ENCODE data around the gene RPH3AL.

RPH3AL gene

GRCh38 chr17:297758-298157, 54.8 kb downstream of the RPH3AL start:
- no peak for DNase-seq
- in situ Hi-C loops (cut with HindIII; ENCODE audit: low pct_ligation_motif_present, low sequenced_read_pairs), result no loop called here
- no peak overlapping the region for H3K4me3 ChIP-seq (ENCODE audit: low read depth, low read length)
- H3K27me3 ChIP-seq (replicated peaks), result peaks cover 18% of the 10 kb centered on the region
- TF ChIP-seq, protein P1, sequence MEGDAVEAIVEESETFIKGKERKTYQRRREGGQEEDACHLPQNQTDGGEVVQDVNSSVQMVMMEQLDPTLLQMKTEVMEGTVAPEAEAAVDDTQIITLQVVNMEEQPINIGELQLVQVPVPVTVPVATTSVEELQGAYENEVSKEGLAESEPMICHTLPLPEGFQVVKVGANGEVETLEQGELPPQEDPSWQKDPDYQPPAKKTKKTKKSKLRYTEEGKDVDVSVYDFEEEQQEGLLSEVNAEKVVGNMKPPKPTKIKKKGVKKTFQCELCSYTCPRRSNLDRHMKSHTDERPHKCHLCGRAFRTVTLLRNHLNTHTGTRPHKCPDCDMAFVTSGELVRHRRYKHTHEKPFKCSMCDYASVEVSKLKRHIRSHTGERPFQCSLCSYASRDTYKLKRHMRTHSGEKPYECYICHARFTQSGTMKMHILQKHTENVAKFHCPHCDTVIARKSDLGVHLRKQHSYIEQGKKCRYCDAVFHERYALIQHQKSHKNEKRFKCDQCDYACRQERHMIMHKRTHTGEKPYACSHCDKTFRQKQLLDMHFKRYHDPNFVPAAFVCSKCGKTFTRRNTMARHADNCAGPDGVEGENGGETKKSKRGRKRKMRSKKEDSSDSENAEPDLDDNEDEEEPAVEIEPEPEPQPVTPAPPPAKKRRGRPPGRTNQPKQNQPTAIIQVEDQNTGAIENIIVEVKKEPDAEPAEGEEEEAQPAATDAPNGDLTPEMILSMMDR (IDR thresholded peaks at IDR 0.05; ENCODE audit: low read depth, low read length, missing control alignments), result no peak
- no peak overlapping the region for H3K27ac ChIP-seq
- H3K36me3 ChIP-seq (replicated peaks), result no peaks in the 10 kb centered on the region

- no peak for DNase-seq
- Histone ChIP-seq H3K27me3 (replicated peaks) (peaks cover 18% of the 10 kb centered on the region), H3K36me3 (replicated peaks) (no peaks in the 10 kb centered on the region), H3K4me3 (ENCODE audit: low read depth, low read length) (no peak overlapping the region), H3K27ac (no peak overlapping the region)
- TF ChIP-seq, protein P1 (IDR thresholded peaks at IDR 0.05; ENCODE audit: low read depth, low read length, missing control alignments), result no peak
- in situ Hi-C loops (cut with HindIII; ENCODE audit: low pct_ligation_motif_present, low sequenced_read_pairs), result no loop called here
These were observed 55.5 kb downstream of the RPH3AL start for GRCh38 chr17:296906-297690.

GRCh38 chr17:296379-296778, 56.2 kb downstream of the RPH3AL start:
- Histone ChIP-seq H3K27me3 (replicated peaks) (peaks cover 18% of the 10 kb centered on the region), H3K27ac (no peak overlapping the region), H3K36me3 (replicated peaks) (no peaks in the 10 kb centered on the region), H3K4me3 (ENCODE audit: low read depth, low read length) (no peak overlapping the region)
- DNase-seq, result no peak
- in situ Hi-C loops (cut with HindIII; ENCODE audit: low pct_ligation_motif_present, low sequenced_read_pairs), result no loop called here
- TF ChIP-seq, protein P1 (IDR thresholded peaks at IDR 0.05; ENCODE audit: low read depth, low read length, missing control alignments), result no peak

DNA sequence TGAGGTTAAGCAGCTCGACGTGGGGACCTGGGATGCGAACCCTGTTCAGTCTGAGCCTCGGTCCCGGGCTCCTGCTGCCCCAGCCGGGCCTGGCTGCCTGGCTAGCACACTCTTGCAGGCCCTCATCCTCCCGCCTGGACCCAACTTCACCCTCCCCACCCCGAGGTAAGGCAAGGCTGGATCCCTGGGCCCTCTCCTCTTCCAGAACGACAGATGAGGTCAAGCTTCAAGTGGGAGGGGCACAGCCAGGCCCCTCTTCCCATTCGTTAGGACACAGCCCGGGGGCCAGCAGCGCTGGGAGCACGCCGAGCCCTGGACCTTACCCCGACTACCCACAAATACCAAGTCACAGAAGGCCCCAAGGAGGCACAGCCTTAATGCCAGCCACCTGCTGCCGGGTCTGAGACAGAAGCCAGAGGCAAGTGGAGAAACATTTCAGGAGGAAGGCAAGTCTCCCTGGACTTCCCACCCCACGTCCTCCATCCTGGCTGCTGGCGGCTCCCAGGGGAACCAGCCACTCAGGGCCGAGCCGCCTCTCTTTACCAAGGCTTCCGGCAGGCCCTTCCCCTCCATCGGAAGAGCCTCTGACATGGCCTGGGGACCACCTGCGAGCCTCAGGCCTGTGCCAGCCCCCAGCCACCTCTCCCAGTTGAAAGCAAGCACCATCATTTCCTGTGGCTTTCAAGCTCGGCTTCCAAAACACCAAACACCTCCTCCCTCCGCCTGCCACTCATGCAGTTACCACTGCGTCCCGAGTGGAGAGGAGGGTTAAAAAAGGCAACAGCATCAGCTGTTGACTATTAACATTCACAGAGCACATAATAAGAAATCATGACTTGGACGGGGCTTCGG, 59.9 kb downstream of the RPH3AL start:
- no peak for DNase-seq
- TF ChIP-seq, protein P1 (IDR thresholded peaks at IDR 0.05; ENCODE audit: low read depth, low read length, missing control alignments), result no peak
- Histone ChIP-seq H3K27ac (no peak overlapping the region), H3K4me3 (ENCODE audit: low read depth, low read length) (no peak overlapping the region), H3K27me3 (replicated peaks) (peaks cover 15% of the 10 kb centered on the region), H3K36me3 (replicated peaks) (no peaks in the 10 kb centered on the region)
- in situ Hi-C loops (cut with HindIII; ENCODE audit: low pct_ligation_motif_present, low sequenced_read_pairs), result no loop called here

GRCh38 chr17:292016-292415, 60.6 kb downstream of the RPH3AL start:
- in situ Hi-C loops (cut with HindIII; ENCODE audit: low pct_ligation_motif_present, low sequenced_read_pairs), result no loop called here
- peaks cover 7% of the 10 kb centered on the region for H3K27me3 ChIP-seq (replicated peaks)
- H3K27ac ChIP-seq, result no peak overlapping the region
- TF ChIP-seq, protein P1 (IDR thresholded peaks at IDR 0.05; ENCODE audit: low read depth, low read length, missing control alignments), result no peak
- no peak overlapping the region for H3K4me3 ChIP-seq (ENCODE audit: low read depth, low read length)
- H3K36me3 ChIP-seq (replicated peaks), result no peaks in the 10 kb centered on the region
- DNase-seq, result no peak

All from brain microvascular endothelial cell (primary cell).